Mammary epithelial cell (primary cell): ENCODE data around the gene SLC45A3.
A peak's percentile ranks its signal among the peaks of the same experiment; 100 is the strongest.

ENCODE experiments used
- EZH2 ChIP-seq: IDR thresholded peaks from 2 replicates; pipeline ENCODE4 v1.6.1; 2012; ENCODE audit warnings: low read length, inconsistent platforms, borderline replicate concordance
- TF ChIP-seq, protein P1 (sequence below), 2 donors: IDR thresholded peaks in 1 of 2; conservative IDR thresholded peaks in 1 of 2; 2 replicates each; pipeline ENCODE4 v1.5.1; 2011 to 2012; ENCODE audit warnings: inconsistent platforms in 2 of 2, low read length in 2 of 2, mild to moderate bottlenecking in 2 of 2, control low read depth in 1 of 2, low read depth in 1 of 2; ENCODE audit not compliant: insufficient read depth in 1 of 2; ENCODE audit errors: extremely low read depth in 1 of 2

DNA sequence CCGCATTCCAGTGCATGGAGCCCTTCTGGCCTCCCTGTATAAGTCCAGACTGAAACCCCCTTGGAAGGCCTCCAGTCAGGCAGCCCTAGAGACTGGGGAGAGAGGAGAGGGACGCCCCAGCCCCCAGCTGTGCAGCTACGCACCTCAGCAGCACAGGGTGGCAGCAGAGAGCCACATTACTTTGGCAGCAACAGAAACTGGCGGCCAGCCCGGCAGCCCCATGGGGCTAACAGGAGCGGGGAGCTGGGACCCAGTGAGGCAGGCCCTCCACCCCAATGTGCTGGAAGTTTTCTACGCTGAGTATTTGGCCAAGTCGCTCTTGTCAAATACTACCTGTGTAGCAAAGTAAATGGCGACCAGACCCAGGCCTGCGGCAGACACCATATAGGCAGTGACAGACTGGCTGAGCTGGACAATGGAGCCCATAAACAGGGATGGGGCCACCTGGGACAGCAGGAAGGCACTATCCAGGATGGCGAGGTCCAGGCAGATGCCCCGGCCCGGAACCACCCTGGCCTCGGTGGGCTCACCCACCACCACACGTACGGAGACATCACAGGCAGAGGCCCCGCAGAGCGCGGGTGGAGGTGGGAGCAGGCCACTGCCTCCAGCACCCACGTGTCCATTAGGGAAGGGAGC, 21.2 kb downstream of the SLC45A3 start:
- TF ChIP-seq, protein P1, sequence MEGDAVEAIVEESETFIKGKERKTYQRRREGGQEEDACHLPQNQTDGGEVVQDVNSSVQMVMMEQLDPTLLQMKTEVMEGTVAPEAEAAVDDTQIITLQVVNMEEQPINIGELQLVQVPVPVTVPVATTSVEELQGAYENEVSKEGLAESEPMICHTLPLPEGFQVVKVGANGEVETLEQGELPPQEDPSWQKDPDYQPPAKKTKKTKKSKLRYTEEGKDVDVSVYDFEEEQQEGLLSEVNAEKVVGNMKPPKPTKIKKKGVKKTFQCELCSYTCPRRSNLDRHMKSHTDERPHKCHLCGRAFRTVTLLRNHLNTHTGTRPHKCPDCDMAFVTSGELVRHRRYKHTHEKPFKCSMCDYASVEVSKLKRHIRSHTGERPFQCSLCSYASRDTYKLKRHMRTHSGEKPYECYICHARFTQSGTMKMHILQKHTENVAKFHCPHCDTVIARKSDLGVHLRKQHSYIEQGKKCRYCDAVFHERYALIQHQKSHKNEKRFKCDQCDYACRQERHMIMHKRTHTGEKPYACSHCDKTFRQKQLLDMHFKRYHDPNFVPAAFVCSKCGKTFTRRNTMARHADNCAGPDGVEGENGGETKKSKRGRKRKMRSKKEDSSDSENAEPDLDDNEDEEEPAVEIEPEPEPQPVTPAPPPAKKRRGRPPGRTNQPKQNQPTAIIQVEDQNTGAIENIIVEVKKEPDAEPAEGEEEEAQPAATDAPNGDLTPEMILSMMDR (conservative IDR thresholded peaks at IDR 0.05 in 1 of 2, IDR thresholded peaks at IDR 0.05 in 1 of 2; ENCODE audit: extremely low read depth in 1 of 2, insufficient read depth in 1 of 2, low read depth in 1 of 2, low read length in 2 of 2) = peak; percentile 81 to 95
- TF ChIP-seq EZH2 = no peak
